H1 (cell line): ENCODE data around the gene KBTBD3.

Experiments used
- CBX8 ChIP-seq: fragments of 300-800, 300-1000 bp; sonication (generic); IDR thresholded peaks from 2 replicates; pipeline ENCODE4 v1.7.1; 2016; ENCODE audit warnings: low read depth, low read length, borderline replicate concordance
- EZH2 ChIP-seq: fragments of 200-600 bp; sonication (generic); IDR thresholded peaks from 2 replicates; pipeline ENCODE4 v1.7.1; 2012; ENCODE audit warnings: low read depth, mild to moderate bottlenecking, moderate library complexity, low read length, inconsistent platforms; ENCODE audit not compliant: severe bottlenecking
- POLR2A ChIP-seq, 2 experiments: IDR thresholded peaks; 1 replicate in 1 of 2; 2 replicates in 1 of 2; pipeline ENCODE4 v1.6.1; 2011; ENCODE audit warnings: low read depth in 2 of 2, low read length in 2 of 2, mild to moderate bottlenecking in 2 of 2; ENCODE audit errors: control extremely low read depth in 1 of 2
- TF ChIP-seq, protein P1 (sequence below), 3 experiments: IDR thresholded peaks; 1 replicate in 2 of 3; 2 replicates in 1 of 3; pipeline versions ENCODE4 v1.5.1 to v1.6.1; 2011; ENCODE audit warnings: low read length in 3 of 3, mild to moderate bottlenecking in 3 of 3, inconsistent platforms in 2 of 3, low read depth in 1 of 3, moderate library complexity in 1 of 3; ENCODE audit not compliant: insufficient read depth in 1 of 3; ENCODE audit errors: control extremely low read depth in 1 of 3
- TF ChIP-seq, protein P2 (sequence below): IDR thresholded peaks from 2 replicates; pipeline ENCODE4 v1.6.1; 2012; ENCODE audit warnings: inconsistent platforms

DNA sequence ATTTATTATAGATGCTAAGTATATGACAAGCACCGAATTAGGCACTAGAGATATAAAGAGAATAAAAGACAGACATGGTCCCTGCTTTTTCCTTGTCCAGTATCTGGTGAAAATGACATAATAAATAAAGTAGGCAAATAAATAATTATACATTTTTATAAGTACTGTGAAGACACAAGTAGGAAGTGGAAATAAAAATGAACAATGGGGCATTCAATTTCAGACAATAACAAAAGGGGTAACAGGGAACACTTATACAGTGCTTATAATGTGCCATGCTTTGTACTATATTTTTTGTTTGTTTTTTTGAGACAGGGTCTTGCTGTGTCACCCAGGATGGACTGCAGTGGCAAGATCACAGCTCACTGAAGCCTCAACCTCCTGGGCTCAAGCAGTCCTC is 4.3 kb downstream of the KBTBD3 start:
- TF ChIP-seq, protein P1, sequence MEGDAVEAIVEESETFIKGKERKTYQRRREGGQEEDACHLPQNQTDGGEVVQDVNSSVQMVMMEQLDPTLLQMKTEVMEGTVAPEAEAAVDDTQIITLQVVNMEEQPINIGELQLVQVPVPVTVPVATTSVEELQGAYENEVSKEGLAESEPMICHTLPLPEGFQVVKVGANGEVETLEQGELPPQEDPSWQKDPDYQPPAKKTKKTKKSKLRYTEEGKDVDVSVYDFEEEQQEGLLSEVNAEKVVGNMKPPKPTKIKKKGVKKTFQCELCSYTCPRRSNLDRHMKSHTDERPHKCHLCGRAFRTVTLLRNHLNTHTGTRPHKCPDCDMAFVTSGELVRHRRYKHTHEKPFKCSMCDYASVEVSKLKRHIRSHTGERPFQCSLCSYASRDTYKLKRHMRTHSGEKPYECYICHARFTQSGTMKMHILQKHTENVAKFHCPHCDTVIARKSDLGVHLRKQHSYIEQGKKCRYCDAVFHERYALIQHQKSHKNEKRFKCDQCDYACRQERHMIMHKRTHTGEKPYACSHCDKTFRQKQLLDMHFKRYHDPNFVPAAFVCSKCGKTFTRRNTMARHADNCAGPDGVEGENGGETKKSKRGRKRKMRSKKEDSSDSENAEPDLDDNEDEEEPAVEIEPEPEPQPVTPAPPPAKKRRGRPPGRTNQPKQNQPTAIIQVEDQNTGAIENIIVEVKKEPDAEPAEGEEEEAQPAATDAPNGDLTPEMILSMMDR (IDR thresholded peaks at IDR 0.05; ENCODE audit: control extremely low read depth in 1 of 3, insufficient read depth in 1 of 3, low read depth in 1 of 3, low read length in 3 of 3), result no peak
- TF ChIP-seq, protein P2, sequence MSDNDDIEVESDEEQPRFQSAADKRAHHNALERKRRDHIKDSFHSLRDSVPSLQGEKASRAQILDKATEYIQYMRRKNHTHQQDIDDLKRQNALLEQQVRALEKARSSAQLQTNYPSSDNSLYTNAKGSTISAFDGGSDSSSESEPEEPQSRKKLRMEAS, result no peak
- TF ChIP-seq CBX8, result no peak
- TF ChIP-seq EZH2, result no peak
- no peak for TF ChIP-seq POLR2A (IDR thresholded peaks at IDR 0.05; ENCODE audit: control extremely low read depth in 1 of 2, low read depth in 2 of 2, low read length in 2 of 2)
